ENCODE measurements around the gene ZNF57.
"Not testable (repeated sequence)": the region's sequence is repeated elsewhere in the genome, so short reads cannot be mapped to it uniquely, and the experiment has no call there.

The ZNF57 gene

GRCh38 chr19:2896694-2897093 is 4.0 kb upstream of the ZNF57 start:
- DNase-seq (ENCODE audit: low read depth), result no peak

DNA sequence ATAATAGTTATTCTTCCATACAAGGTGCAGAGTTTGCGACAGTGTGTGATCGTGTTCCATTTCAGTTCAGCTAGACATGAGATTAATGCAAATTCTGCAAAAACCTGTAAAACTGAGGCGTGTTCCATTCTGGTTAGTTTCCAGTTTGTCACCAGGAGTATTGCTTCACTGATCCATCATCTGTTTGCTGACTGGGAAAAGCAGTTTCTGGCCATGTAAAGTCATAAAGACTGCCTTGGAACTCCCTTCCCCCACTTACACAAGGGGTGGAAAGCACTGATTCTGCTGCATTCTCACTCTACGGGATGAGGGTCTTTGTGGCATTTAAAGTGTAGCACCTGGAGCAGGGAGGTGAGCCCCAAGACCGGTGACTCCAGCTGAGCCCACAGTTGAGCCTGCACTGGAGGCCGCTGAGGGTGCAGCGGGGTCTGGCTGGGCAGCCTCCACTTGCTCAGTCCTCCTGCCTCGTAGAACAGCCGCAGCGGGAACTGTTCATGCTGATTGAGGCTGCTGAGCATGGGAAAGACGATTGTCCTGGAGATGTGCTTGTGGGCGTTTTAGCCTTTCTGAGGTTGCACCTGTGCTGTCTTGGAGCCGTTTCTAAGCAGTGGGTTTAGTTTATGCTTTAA is 2.0 kb downstream of the ZNF57 start:
- no peak for DNase-seq (ENCODE audit: low read depth)

DNA sequence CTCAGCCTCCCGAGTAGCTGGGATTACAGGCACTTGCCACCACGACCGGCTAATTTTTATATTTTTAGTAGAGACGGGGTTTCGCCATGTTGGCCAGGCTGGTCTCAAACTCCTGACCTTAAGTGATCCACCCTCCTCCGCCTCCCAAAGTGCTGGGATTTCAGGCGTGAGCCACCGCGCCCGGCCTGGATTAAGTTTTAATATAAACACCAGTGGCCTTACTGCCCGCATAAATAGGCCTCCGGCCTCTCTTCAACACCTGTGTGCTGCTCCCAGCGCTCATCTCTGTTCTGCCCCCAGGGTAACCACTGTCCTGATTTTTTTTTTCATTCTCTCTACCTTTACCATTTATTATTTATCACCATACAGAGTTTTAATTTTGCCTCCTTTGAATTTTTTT is 2.6 kb downstream of the ZNF57 start:
- not testable (repeated sequence) for DNase-seq (ENCODE audit: low read depth)

- DNase-seq (ENCODE audit: low read depth), result no peak
Measured at GRCh38 chr19:2905918-2906519, 5.3 kb downstream of the ZNF57 start.

GRCh38 chr19:2906631-2907195 is 6.0 kb downstream of the ZNF57 start:
- DNase-seq (ENCODE audit: low read depth), result no peak

- no peak for DNase-seq (ENCODE audit: low read depth)
Measured at GRCh38 chr19:2912306-2912705, 11.6 kb downstream of the ZNF57 start.

GRCh38 chr19:2917275-2918184 is 16.8 kb downstream of the ZNF57 start:
- no peak for DNase-seq (ENCODE audit: low read depth)

- no peak for DNase-seq (ENCODE audit: low read depth)
Measured at GRCh38 chr19:2922987-2923386, 22.3 kb downstream of the ZNF57 start.

DNA sequence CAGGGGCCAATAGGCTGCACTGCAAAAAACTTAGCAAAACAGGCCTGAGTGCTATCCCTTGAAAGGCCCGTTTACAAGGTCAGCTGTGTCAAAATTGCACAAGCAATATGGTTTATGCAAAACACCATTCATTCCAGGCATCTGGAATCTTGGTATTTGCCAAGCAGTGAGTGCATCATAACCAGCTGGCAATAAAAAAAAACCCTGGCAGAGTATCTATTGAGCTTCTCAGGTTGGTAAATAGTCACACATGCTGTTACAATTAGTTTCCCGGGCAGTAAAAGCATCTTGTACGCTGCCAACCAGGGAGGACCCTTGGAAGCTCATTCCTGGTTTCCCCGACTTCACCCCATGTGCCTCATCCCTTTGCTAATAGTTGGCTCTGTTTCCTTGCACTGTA is 22.8 kb downstream of the ZNF57 start:
- DNase-seq (ENCODE audit: low read depth), result no peak

- DNase-seq (ENCODE audit: low read depth), result no peak
Measured at GRCh38 chr19:2926341-2927031, 25.8 kb downstream of the ZNF57 start.

- DNase-seq (ENCODE audit: low read depth), result no peak
Measured at GRCh38 chr19:2927032-2927430, 26.3 kb downstream of the ZNF57 start.

DNA sequence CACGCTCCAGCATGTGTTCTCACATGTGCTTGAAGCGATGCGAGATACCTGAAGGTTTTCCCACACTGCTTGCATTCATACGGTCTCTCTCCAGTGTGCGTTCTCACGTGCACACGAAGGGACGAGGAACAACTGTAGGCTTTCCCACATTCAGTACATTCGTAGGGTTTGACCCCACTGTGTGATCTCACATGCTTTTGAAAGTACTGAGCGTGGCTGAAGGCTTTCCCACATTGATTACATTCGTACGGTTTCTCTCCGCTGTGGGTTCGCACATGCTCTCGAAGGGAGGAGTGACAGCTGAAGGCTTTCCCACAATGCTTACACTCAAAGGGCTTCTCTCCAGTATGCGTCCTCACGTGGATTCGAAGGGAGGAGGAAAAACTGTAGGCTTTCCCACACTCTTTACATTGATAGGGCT is 32.8 kb downstream of the ZNF57 start:
- DNase-seq (ENCODE audit: low read depth), result no peak

DNA sequence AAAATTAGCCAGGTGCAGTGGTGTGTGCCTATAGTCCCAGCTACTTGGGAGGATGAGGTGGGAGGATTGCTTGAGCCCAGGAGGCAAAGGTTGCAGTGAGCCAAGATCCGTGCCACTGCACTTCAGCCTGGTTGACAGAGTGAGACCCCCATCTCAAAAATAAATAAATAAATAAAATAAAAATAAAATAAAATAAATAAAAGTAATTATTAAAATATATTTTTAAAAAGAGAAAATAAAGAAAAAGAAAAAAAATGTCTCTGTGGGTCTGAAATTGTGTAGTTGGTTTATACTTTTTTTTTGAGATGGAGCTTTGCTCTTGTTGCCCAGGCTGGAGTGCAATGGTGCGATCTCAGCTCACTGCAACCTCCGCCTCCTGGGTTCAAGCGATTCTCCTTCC is 35.1 kb downstream of the ZNF57 start:
- DNase-seq (ENCODE audit: low read depth), result not testable (repeated sequence)

- DNase-seq (ENCODE audit: low read depth), result no peak
Measured at GRCh38 chr19:2942928-2943640, 42.4 kb downstream of the ZNF57 start.

- no peak for DNase-seq (ENCODE audit: low read depth)
Measured at GRCh38 chr19:2944403-2944774, 43.7 kb downstream of the ZNF57 start.

- peak; percentile 96 for DNase-seq (ENCODE audit: low read depth)
Measured at GRCh38 chr19:2944775-2945574, 44.2 kb downstream of the ZNF57 start, which contains the start of gene ZNF77. TSS of gene ZNF77 (minus strand) at chr19:2944971. CDS start at chr19:2944840, 131 bp downstream.

GRCh38 chr19:2945575-2946184 is 45.0 kb downstream of the ZNF57 start:
- no peak for DNase-seq (ENCODE audit: low read depth)

- DNase-seq (ENCODE audit: low read depth), result no peak
Measured at GRCh38 chr19:2949939-2950285, 49.2 kb downstream of the ZNF57 start.

DNA sequence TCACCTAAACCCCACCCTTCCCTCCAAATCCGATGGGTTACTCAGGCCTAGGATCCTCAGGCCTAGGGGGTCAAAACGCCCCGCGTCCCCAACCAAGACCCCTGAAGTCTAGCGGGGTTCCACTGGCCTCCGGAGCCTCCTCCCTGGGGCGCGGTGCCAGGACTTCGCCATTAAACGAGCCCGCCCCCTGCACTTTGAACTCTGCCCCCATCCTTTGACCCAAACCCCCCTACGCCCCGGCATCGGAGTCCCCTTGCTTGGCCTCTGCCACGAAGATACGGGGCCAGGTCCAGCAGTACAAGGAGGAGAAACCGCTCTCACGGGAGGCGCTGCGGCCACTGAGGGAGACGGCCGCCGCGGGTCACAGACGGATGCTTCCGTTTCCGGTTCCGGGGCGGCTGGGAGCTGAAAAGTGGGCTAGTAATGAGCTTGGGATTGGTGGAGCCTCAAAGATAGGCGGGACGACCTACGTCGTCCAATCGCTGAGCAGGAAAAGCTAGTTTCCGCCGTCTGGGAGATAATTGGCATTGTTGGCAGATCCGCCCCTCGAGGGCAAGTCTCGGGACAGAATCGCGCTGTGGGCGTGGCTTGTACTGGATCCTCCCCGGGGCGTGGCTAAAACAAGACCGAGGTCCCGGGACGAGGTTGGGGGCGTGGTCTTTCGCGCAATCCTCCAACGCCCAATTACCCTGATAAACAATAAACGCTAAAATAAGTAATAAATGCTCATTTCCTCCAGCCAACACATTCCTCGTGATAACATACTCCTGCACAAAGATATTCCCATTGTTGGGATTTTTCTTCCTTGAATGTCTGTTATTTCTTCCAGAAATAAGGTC is 49.8 kb downstream of the ZNF57 start:
- DNase-seq (ENCODE audit: low read depth), result peak; percentile 99
